Coronary artery (tissue), 2 donors: ENCODE data around the gene PDGFRA.
A peak's percentile ranks its signal among the peaks of the same experiment; 100 is the strongest.

Source experiments
- DNase-seq: peaks from one replicate; pipeline ENCODE4 v3.0.0-alpha.2; 2017; ENCODE audit warnings: low spot score
- H3K27ac ChIP-seq, 2 donors: fragments of 200-600 bp; sonication (generic); one replicate each; pipeline ENCODE4 v1.5.1; 2016 to 2019
- H3K4me3 ChIP-seq: fragments of 200-600 bp; sonication (generic); 2 replicates; pipeline ENCODE4 v1.5.1; 2016; ENCODE audit warnings: mild to moderate bottlenecking, moderate library complexity
- TF ChIP-seq, protein P1 (sequence below): fragments of 200-600 bp; sonication (generic); IDR thresholded peaks from one replicate; pipeline ENCODE4 v1.5.1; 2019; ENCODE audit warnings: antibody characterized with exemption

The PDGFRA gene

GRCh38 chr4:54228056-54228527 is 1.0 kb upstream of the PDGFRA start:
- DNase-seq, result peak; percentile 85
- H3K27ac ChIP-seq, result peak overlapping the region; percentile 85 to 88
- TF ChIP-seq, protein P1, sequence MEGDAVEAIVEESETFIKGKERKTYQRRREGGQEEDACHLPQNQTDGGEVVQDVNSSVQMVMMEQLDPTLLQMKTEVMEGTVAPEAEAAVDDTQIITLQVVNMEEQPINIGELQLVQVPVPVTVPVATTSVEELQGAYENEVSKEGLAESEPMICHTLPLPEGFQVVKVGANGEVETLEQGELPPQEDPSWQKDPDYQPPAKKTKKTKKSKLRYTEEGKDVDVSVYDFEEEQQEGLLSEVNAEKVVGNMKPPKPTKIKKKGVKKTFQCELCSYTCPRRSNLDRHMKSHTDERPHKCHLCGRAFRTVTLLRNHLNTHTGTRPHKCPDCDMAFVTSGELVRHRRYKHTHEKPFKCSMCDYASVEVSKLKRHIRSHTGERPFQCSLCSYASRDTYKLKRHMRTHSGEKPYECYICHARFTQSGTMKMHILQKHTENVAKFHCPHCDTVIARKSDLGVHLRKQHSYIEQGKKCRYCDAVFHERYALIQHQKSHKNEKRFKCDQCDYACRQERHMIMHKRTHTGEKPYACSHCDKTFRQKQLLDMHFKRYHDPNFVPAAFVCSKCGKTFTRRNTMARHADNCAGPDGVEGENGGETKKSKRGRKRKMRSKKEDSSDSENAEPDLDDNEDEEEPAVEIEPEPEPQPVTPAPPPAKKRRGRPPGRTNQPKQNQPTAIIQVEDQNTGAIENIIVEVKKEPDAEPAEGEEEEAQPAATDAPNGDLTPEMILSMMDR, result peak; percentile 56
- H3K4me3 ChIP-seq, result peak overlapping the region; percentile 81

DNA sequence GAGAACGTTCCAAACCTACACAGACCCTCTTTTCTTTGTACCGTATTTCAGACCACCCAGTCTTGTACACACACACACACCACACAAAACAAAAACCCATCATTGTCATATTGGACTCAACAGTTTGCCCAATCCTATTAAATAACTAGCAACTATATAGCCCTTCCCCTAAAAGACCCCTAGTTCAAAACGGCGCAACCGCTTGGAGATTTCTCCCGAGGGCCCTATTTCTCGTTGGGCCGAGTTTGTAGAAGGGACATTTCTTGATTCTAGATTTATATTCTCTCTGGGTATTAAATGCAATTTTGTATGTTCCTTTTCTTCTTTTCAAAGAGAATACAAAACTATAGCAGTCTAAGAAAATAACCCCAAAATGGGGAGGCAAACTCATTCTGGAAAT is 547 bp upstream of the PDGFRA start:
- TF ChIP-seq, protein P1, result no peak
- Histone ChIP-seq H3K27ac (peak overlapping the region; percentile 85 to 88), H3K4me3 (peak overlapping the region; percentile 81)
- no peak for DNase-seq

GRCh38 chr4:54229631-54230483 is 764 bp downstream of the PDGFRA start:
- Histone ChIP-seq H3K4me3 (peak overlapping the region; percentile 81), H3K27ac (peak overlapping the region; percentile 85 to 93)
- TF ChIP-seq, protein P1, result no peak
- DNase-seq, result no peak

DNA sequence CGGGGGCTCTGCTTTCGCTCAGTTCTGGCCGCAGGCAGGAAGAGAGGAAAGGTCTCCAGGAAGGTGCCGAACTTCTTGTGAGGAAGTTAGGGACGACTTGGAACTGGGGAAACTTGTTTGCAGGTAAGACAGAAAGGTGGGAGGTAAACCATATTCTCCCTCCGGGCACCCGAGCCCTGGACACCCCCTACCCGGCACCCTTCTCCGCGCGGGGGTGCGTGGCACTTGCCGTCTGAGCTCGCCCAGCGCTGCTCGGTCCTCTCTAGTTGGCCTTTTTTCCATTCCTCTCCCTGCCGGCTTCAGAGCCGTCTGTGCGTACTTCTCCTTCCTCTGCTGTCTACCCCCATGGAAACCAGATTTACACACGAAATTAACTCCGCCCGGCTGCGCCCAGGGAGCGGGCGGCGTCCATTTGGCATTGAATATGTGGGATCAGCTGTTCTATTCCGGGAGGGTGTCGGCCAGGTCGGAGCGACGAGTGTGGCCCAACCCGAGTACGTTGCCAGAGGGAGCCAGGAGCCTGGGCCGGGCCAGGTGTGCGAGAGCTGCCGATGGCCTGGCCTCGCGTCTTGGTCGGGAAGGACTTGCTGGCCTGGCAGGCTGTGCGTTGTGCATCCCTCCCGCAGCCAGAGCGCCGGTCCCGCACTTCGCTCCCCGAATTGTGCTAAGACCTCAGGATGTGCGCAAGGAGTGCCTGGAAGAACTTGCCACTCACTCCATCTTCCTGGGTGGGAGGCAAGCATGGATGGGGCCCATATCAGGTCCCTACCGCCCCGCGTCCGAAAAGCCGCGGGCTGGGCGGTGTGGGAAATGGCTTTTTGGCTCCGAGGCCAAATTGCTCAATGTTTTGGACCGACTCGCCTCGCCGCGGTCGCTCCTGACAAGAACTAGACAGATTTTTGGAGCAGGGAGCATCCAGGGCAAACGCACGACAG is 1.7 kb downstream of the PDGFRA start:
- Histone ChIP-seq H3K4me3 (peak overlapping the region; percentile 81), H3K27ac (peak overlapping the region; percentile 85 to 93)
- TF ChIP-seq, protein P1, result no peak
- peak; percentile 85 for DNase-seq

- H3K4me3 ChIP-seq, result peak overlapping the region; percentile 81
- DNase-seq, result no peak
- H3K27ac ChIP-seq, result peak overlapping the region; percentile 85 to 93
- TF ChIP-seq, protein P1, result no peak
Observed at GRCh38 chr4:54231419-54231767, 2.3 kb downstream of the PDGFRA start.

- peak overlapping the region; percentile 85 to 93 for H3K27ac ChIP-seq
- H3K4me3 ChIP-seq, result peak overlapping the region; percentile 81
- TF ChIP-seq, protein P1, result no peak
- DNase-seq, result peak; percentile 88
Observed at GRCh38 chr4:54231768-54232688, 2.9 kb downstream of the PDGFRA start.
